Body of pancreas (tissue), 4 donors: ENCODE measurements around the gene UHRF1. TPM values are rescaled to one million over a fixed set of nuclear protein-coding genes. Genes with fewer than 3 reads are reported as not detected.

Source experiments
- ATAC-seq: fragments of 150-250 bp; one replicate; pipeline ENCODE4 v1.9.1; 2016
- DNase-seq, 4 donors: peaks; one replicate each; pipeline ENCODE4 v3.0.0-alpha.2; 2019
- H3K27ac ChIP-seq, 4 donors: fragments of 200-600 bp; sonication (generic); 1 replicate in 3 of 4; 2 replicates in 1 of 4; pipeline versions ENCODE4 v1.5.1 to v1.6.1; 2016 to 2019; ENCODE audit warnings: mild to moderate bottlenecking in 1 of 4, mixed read lengths in 1 of 4, moderate library complexity in 1 of 4
- H3K27me3 ChIP-seq, 2 donors: fragments of 200-600 bp; sonication (generic); one replicate each; pipeline ENCODE4 v1.6.0; 2016; ENCODE audit warnings: mild to moderate bottlenecking in 1 of 2
- H3K36me3 ChIP-seq, 2 donors: fragments of 200-600 bp; sonication (generic); replicated peaks in 1 of 2; 2 replicates each; pipeline ENCODE4 v1.5.1; 2016; ENCODE audit warnings: low read depth in 2 of 2; ENCODE audit not compliant: insufficient read depth in 1 of 2
- H3K4me1 ChIP-seq: fragments of 200-600 bp; sonication (generic); one replicate; pipeline ENCODE4 v1.6.0; 2016
- H3K4me3 ChIP-seq, 2 donors: fragments of 200-600 bp; sonication (generic); 1 replicate in 1 of 2; 2 replicates in 1 of 2; pipeline ENCODE4 v1.5.1; 2016 to 2019
- H3K9me3 ChIP-seq, 3 donors: fragments of 200-600 bp; sonication (generic); 1 replicate in 2 of 3; 2 replicates in 1 of 3; pipeline ENCODE4 v1.5.1; 2016
- CTCF ChIP-seq, 7 experiments: fragments of 450-650 bp in 4 of 7; fragments of 200-600 bp in 3 of 7; sonication (generic) in 3 of 7; IDR thresholded peaks; one replicate each; pipeline ENCODE4 v1.5.1; 2016 to 2019; ENCODE audit warnings: antibody characterized with exemption in 7 of 7
- POLR2A ChIP-seq, 3 donors: fragments of 450-650 bp; IDR thresholded peaks; one replicate each; pipeline ENCODE4 v1.6.1; 2016; ENCODE audit warnings: antibody characterized with exemption in 3 of 3, mild to moderate bottlenecking in 2 of 3
- WGBS, 2 donors: methylation state at CpG; one replicate each; pipeline ENCODE4 v1.1.5; 2017; 5-methylcytosine and 5-hydroxymethylcytosine counted together
- intact Hi-C: fragments of 100-400 bp; cut with DNase I; formaldehyde crosslinking; loops from one replicate; pipeline ENCODE4 v1.15.1; 2023
- total RNA-seq, 2 donors: library from RNA; depleted of rRNA; stranded (reverse); fragments of >200 nt; gene quantifications; one replicate each; pipeline ENCODE4 v1.1.0, GENCODE V29; 2016

The UHRF1 gene
- 1 to 10 TPM; 2.1 to 3.3 TPM for total RNA-seq

DNA sequence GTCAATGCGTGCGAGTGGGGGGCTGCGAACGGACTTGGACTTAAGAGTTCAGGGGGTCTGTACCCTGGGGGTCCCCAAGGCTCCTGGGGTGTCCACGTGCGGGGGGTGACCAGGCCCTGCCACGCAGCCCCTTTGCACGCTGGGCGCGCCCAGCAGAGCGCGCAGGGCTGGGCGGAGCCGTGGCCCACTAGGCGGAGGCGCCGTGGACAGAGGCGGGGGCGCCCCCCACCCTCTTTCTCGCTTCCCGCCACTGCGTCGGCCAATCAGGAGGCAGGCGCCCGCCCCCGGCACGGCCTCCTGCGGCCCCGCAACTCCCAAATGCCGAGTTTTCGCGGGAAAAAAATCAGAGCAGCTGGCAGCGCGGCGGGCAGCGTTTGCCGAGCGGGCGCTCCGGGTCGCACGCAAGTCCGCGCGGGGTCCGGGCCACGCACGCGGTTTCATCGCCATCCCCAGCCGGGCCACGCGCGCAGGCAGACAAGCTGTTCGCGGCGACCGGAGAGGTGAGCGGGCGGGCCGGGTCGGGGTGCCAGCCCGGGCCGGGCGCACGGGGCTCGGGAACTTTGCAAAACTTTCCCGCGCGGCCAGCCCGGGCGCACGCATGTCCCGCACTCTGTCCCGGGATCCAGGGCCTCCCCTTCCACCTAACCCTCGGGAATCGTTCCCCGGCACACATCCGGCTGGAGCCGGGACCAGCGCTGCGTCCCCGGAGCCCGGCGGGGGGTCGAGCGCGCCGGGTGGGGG is at the start of gene UHRF1:
TSS of gene UHRF1 (plus strand) at position 346 of the 741 bp plus-strand sequence. CDS start 1,385 bp downstream, outside the sequence.
- Histone ChIP-seq H3K9me3 (no peaks in the 10 kb centered on the region), H3K36me3 (no peaks in the 10 kb centered on the region), H3K27me3 (peaks cover 0 to 4% of the 10 kb centered on the region in 2 donors), H3K4me1 (peaks cover 28% of the 10 kb centered on the region), H3K27ac (no peak within 1 kb of the TSS), H3K4me3 (peak within 1 kb of the TSS; percentile 36 to 73)
- TF ChIP-seq CTCF (IDR thresholded peaks at IDR 0.05), result no peak
- intact Hi-C loops, result loop anchor here (5.0 kb wide), 1 partner anchor 37 kb away; no protein-coding TSS in a partner anchor
- ATAC-seq (no peak), DNase-seq (no peak)
- WGBS, 2 donors, result 3% methylated on average over 79 of the region's 89 CpGs; no CpG with 5 or more reads in 1 of the 2 donors

DNA sequence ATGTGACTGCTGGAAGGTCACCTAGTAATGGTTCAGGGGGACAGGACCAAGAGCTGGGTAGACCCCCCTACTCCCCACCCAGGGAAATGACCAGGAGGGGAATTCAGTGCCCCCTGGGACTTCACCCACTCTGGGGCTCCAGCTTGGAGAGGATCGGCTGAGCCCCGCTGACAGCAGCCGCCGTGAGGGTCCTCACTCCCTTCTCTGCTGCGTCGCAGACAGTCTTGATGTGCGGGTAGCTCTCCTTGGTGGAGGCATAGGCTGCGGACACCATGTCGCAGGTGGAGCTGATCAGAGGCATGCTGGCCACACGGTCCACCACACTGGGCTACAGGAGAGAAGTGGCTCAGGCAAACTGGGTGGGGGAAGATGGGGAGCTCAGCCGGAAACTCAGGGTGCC is 49.6 kb upstream of the UHRF1 start:
- ATAC-seq, result no peak
- intact Hi-C loops, result loop anchor here (5.0 kb wide), 1 partner anchor 42 kb away; no protein-coding TSS in a partner anchor
- WGBS, 2 donors, result 71 to 98% methylated on average over 1 to 11 of the region's 11 CpGs
- Histone ChIP-seq H3K36me3 (peaks cover 0 to 9% of the 10 kb centered on the region in 2 donors), H3K4me3 (no peak overlapping the region), H3K27ac (no peak overlapping the region), H3K27me3 (no peaks in the 10 kb centered on the region), H3K9me3 (no peaks in the 10 kb centered on the region), H3K4me1 (peaks cover 14% of the 10 kb centered on the region)
- TF ChIP-seq CTCF (IDR thresholded peaks at IDR 0.05), result no peak
- no peak for TF ChIP-seq POLR2A (IDR thresholded peaks at IDR 0.05)
- no peak for DNase-seq

- H3K9me3 ChIP-seq, result no peaks in the 10 kb centered on the region
- no peaks in the 10 kb centered on the region for H3K27me3 ChIP-seq
- H3K36me3 ChIP-seq, result peaks cover 0 to 9% of the 10 kb centered on the region in 2 donors
- DNase-seq, result peak in 3 of 4 donors; percentile 31 to 45 (median 40)
- H3K4me3 ChIP-seq, result no peak overlapping the region
- TF ChIP-seq POLR2A (IDR thresholded peaks at IDR 0.05) (no peak), CTCF (IDR thresholded peaks at IDR 0.05) (no peak)
- H3K27ac ChIP-seq, result no peak overlapping the region
- intact Hi-C loops, result no loop called here
- 12 to 54% methylated on average over 2 to 10 of the region's 10 CpGs for WGBS, 2 donors
- peaks cover 11% of the 10 kb centered on the region for H3K4me1 ChIP-seq
- ATAC-seq, result peak; percentile 56
Measured at GRCh38 chr19:4861147-4861546, 48.2 kb upstream of the UHRF1 start.

DNA sequence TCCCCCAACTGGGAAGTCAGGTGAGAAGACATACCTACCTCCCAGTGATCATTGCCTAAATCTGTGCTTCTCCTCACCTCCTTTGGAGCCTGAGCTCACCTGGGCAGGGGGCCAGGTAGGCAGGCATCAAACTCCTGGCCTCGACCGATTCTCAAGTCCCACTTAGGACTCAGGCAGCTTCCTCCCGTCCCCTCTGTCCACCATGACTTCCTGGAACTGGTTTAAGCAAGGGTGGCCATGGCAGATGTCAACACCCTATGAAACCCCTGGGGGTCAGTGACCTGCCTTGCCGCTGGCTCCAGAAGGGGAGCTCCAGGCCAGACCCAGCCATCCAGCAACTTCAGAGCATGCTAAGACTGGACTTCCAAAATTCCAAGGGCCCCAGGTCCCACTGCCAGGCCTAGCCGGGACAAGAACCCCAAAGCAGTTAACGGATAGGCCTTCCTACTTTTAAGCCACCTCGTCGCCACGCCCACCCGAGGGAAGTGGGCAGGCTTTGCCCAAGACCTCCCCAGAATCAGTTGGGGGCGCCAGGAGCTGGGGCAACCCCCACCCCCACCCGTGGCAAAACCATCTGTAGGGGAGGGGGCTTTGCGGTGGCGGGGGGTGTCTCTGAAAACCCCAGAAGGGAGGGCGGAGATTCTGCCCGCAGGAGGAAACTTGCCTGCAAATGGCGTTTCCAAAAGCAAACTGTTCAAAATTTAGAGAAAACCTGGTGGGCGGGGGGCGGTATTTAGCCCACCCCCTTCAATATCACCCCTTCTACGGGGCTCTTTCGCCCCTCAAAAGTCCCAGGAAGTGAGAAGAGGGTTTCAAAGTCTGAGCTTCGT is 42.5 kb upstream of the UHRF1 start:
- intact Hi-C loops, result no loop called here
- TF ChIP-seq CTCF (IDR thresholded peaks at IDR 0.05) (no peak), POLR2A (IDR thresholded peaks at IDR 0.05) (no peak)
- WGBS, 2 donors, result 0 to 5% methylated on average over 9 to 22 of the region's 22 CpGs
- Histone ChIP-seq H3K4me1 (peaks cover 13% of the 10 kb centered on the region), H3K4me3 (peak overlapping the region; percentile 30 to 39), H3K27ac (peak overlapping the region; percentile 53 to 82 (median 67)), H3K9me3 (no peaks in the 10 kb centered on the region), H3K36me3 (no peaks in the 10 kb centered on the region), H3K27me3 (no peaks in the 10 kb centered on the region)
- peak; percentile 8 for ATAC-seq
- peak; percentile 51 to 60 (median 55) for DNase-seq
